Stomach (tissue), 4 donors: ENCODE data around the gene CWC15.

Experiments used
- CTCF ChIP-seq, 7 experiments: fragments of 450-650 bp in 4 of 7; fragments of 200-600 bp in 3 of 7; sonication (generic) in 3 of 7; IDR thresholded peaks; one replicate each; pipeline ENCODE4 v1.5.1; 2016 to 2019; ENCODE audit warnings: antibody characterized with exemption in 7 of 7, control low read depth in 2 of 7, mild to moderate bottlenecking in 1 of 7
- POLR2AphosphoS5 ChIP-seq, 3 donors: sonication (generic); formaldehyde crosslinking; IDR thresholded peaks; one replicate each; pipeline ENCODE4 v1.6.1; 2016; ENCODE audit warnings: antibody characterized with exemption in 3 of 3

GRCh38 chr11:94934846-94935245 lies 38.5 kb downstream of the CWC15 start:
- TF ChIP-seq POLR2AphosphoS5 (IDR thresholded peaks at IDR 0.05), result no peak
- TF ChIP-seq CTCF (IDR thresholded peaks at IDR 0.05), result no peak
